HFFc6 (cell line): ENCODE results near the gene PTBP1. TPM values are rescaled to one million over a fixed set of nuclear protein-coding genes. Genes with fewer than 3 reads are reported as not detected.

ENCODE experiments used
- microRNA-seq: library from miRNA; unstranded; fragments of <30 nt; microRNA quantifications from one replicate; pipeline ENCODE4, GENCODE V29; 2019
- total RNA-seq, 6 experiments: library from RNA; stranded (reverse); fragmentation: NEBNext Ultra II Directional; extraction: Animal tissue kit (Norgen Biotek cat#: 25700); gene quantifications; 2 replicates in 1 of 6; 3 replicates in 5 of 6; pipeline ENCODE4 v1.2.3, GENCODE V29; 2021

PTBP1 gene
- total RNA-seq, 6 experiments from 2014 or later, result 307 to 421 (median 380) TPM

Small RNA genes lying within 50 kb of the gene (microRNA-seq; reads per million reads assigned to microRNA genes)
- gene MIR3187 (108 reads per million, percentile 49 among the genes with 10 or more reads in this experiment), gene MIR4745 (58.7 reads per million, percentile 42 among the genes with 10 or more reads in this experiment)

Other genes starting within 250 kb of the PTBP1 start
- 100 to 1,000 TPM; 422 to 534 (median 465) TPM for gene BSG, start 224.9 kb upstream of the PTBP1 start, total RNA-seq
- 1 to 10 TPM; 2.8 to 3.6 (median 3.1) TPM for gene HCN2, start 207.6 kb upstream of the PTBP1 start, total RNA-seq
- 10 to 100 TPM; 29.9 to 44.2 (median 34.7) TPM for gene POLRMT, start 163.9 kb upstream of the PTBP1 start, total RNA-seq
- gene FGF22, start 157.6 kb upstream of the PTBP1 start, total RNA-seq, result under 1 TPM in 2 of 6 experiments, not detected in 4; 0.17 to 0.18 TPM
- gene RNF126, start 134.2 kb upstream of the PTBP1 start, total RNA-seq, result 10 to 100 TPM; 35.8 to 39.2 (median 38.2) TPM
- 100 to 1,000 TPM in 3 of 6 experiments, 10 to 100 TPM in 3; 97.1 to 123 (median 101) TPM for gene FSTL3, start 121.1 kb upstream of the PTBP1 start, total RNA-seq
- not detected for gene PRSS57, start 102.0 kb upstream of the PTBP1 start, total RNA-seq
- under 1 TPM in 2 of 6 experiments, not detected in 4; 0.14 to 0.15 TPM for gene PALM, start 88.5 kb upstream of the PTBP1 start, total RNA-seq
- gene MISP, start 46.3 kb upstream of the PTBP1 start, total RNA-seq, result under 1 TPM in 2 of 6 experiments, not detected in 4; 0.05 to 0.07 TPM
- under 1 TPM in 1 of 6 experiments, not detected in 5; 0.09 TPM for gene PLPPR3, start 24.5 kb downstream of the PTBP1 start, total RNA-seq
- gene AZU1, start 30.4 kb downstream of the PTBP1 start, total RNA-seq, result not detected
- gene PRTN3, start 43.5 kb downstream of the PTBP1 start, total RNA-seq, result not detected
- under 1 TPM in 1 of 6 experiments, not detected in 5; 0.21 TPM for gene ELANE, start 54.9 kb downstream of the PTBP1 start, total RNA-seq
- gene CFD, start 62.2 kb downstream of the PTBP1 start, total RNA-seq, result 1 to 10 TPM in 3 of 6 experiments, under 1 TPM in 3; 0.84 to 1.7 (median 0.98) TPM
- 10 to 100 TPM; 58.1 to 91.0 (median 70.9) TPM for gene MED16, start 95.7 kb downstream of the PTBP1 start, total RNA-seq
- not detected for gene RNU6-9, start 96.0 kb downstream of the PTBP1 start, total RNA-seq
- 10 to 100 TPM; 41.9 to 53.4 (median 45.9) TPM for gene R3HDM4, start 115.8 kb downstream of the PTBP1 start, total RNA-seq
- not detected for gene KISS1R, start 119.9 kb downstream of the PTBP1 start, total RNA-seq
- gene ARID3A, start 128.6 kb downstream of the PTBP1 start, total RNA-seq, result 10 to 100 TPM; 35.1 to 44.2 (median 38.4) TPM
- 10 to 100 TPM; 47.5 to 55.8 (median 51.3) TPM for gene WDR18, start 186.9 kb downstream of the PTBP1 start, total RNA-seq
- gene GRIN3B, start 203.0 kb downstream of the PTBP1 start, total RNA-seq, result under 1 TPM; 0.34 to 0.66 (median 0.41) TPM
- gene TMEM259, start 223.7 kb downstream of the PTBP1 start, total RNA-seq, result 100 to 1,000 TPM; 127 to 164 (median 149) TPM
- gene RNU6-2, start 224.1 kb downstream of the PTBP1 start, total RNA-seq, result not detected
- 100 to 1,000 TPM; 483 to 579 (median 507) TPM for gene CNN2, start 229.2 kb downstream of the PTBP1 start, total RNA-seq
- gene ABCA7, start 242.7 kb downstream of the PTBP1 start, total RNA-seq, result 1 to 10 TPM; 4.6 to 8.1 (median 6.6) TPM